ENCODE data around the gene HLA-DQB1. TPM values are rescaled to one million over a fixed set of nuclear protein-coding genes. Genes with fewer than 3 reads are reported as not detected.
"Not testable (repeated sequence)": the region's sequence is repeated elsewhere in the genome, so short reads cannot be mapped to it uniquely, and the experiment has no call there.

The HLA-DQB1 gene
- not detected in 2 replicates for total RNA-seq

DNA sequence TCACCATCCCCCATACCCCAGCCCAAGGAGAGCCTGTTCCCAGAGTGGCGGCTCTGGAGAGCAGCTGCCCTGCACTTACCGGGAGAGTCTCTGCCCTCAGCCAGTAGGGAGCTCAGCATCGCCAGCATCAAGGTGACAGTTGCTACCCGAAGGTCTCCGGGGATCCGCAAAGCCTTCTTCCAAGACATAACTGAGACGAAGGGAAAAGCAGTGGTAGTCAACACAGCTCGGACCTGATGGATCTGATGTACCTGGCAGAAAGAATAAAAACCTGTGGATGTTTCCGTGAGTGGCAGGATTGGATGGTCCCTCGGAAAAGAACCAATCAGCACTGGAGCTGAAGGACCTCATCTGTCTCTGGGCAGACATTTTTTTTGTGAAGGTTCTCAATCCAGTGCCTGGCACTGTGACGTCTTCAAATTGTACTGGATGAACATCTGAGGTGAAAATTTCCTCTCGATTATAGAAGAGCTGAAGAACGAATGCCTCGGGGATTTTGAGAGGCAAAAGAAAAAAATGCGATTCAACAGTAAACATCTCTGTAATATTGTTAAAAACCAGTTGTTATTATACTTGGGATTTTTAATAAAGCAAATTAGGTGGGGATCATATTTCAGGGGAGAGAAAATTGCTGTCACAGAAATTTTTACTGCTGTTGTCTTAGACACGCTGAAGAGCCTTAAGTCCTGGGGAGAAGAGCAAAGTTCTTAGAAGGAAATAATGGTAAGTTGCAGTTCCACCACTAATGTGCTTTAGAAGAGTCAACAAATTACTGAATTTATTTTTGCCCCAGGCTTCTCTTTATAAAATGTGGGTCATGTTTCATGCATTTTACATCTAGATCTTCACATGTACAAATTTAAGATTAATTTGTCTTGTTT, at the start of gene HLA-DQB1:
HLA-DQB1 (minus strand) TSS at position 238 of the 881 bp plus-strand sequence; CDS start at position 188, 50 bp downstream.
- TF ChIP-seq, protein P1, sequence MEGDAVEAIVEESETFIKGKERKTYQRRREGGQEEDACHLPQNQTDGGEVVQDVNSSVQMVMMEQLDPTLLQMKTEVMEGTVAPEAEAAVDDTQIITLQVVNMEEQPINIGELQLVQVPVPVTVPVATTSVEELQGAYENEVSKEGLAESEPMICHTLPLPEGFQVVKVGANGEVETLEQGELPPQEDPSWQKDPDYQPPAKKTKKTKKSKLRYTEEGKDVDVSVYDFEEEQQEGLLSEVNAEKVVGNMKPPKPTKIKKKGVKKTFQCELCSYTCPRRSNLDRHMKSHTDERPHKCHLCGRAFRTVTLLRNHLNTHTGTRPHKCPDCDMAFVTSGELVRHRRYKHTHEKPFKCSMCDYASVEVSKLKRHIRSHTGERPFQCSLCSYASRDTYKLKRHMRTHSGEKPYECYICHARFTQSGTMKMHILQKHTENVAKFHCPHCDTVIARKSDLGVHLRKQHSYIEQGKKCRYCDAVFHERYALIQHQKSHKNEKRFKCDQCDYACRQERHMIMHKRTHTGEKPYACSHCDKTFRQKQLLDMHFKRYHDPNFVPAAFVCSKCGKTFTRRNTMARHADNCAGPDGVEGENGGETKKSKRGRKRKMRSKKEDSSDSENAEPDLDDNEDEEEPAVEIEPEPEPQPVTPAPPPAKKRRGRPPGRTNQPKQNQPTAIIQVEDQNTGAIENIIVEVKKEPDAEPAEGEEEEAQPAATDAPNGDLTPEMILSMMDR (IDR thresholded peaks at IDR 0.05; ENCODE audit: insufficient read depth, low read depth, low read length) = no peak
- H3K4me3 ChIP-seq (ENCODE audit: low read depth, low read length) = no peak within 1 kb of the TSS
- DNase-seq (ENCODE audit: low read depth) = peak; percentile 13

DNA sequence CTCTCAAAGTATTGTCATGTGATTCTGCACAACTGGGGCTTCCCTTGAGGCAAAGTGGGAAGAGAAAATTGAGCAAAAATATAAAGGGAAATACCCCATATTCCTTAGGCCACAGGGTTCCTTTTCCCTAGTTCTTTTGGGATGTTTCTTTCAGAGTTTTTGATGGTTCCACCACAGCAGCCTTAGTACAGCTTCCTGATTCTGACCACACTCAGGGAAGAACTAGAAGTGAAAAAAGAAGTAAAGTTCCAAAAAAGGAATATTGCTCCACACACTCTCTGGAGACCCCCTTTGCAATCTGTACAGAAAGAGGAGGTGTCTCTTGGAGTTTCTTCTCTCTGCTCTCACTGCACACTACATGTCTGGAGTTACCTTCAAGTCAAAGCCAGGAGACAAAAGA, 46.8 kb upstream of the HLA-DQB1 start:
- DNase-seq (ENCODE audit: low read depth) = no peak
- H3K4me3 ChIP-seq (ENCODE audit: low read depth, low read length) = no peak overlapping the region
- TF ChIP-seq, protein P1 (IDR thresholded peaks at IDR 0.05; ENCODE audit: insufficient read depth, low read depth, low read length) = no peak

DNA sequence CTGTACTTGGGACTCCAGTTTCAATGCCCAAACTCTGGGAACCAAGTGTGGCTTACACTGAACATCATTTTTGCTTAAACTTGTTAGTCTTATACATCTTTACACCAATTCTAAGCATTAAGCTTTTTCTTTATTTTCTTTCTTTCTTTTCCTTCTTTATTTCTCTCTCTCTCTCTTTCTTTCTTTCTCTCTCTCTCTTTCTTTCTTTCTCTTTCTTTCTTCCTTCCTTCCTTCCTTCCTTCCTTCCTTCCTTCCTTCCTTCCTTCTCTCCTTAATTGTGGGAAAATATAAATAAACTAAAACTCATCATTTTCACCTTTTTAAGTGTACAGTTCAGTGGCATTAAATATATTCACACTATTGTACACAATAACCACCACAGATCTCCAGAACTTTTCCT, 43.2 kb upstream of the HLA-DQB1 start:
- no peak overlapping the region for H3K4me3 ChIP-seq (ENCODE audit: low read depth, low read length)
- no peak for DNase-seq (ENCODE audit: low read depth)
- TF ChIP-seq, protein P1 (IDR thresholded peaks at IDR 0.05; ENCODE audit: insufficient read depth, low read depth, low read length) = no peak

DNA sequence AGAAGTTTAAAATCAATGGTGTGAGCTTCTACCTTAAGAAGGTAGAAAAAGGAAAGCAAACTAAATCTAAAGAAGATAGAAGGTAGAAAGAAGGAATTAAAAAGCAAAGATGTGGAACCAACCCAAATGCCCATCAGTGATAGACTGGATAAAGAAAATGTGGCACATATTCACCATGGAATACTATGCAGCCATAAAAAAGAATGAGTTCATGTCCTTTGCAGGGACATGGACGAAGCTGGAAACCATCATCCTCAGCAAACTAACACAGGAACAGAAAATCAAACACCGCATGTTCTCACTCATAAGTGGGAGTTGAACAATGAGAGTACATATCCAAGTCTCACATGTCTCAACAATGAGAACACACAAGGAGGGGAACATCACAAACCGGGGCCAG, 38.7 kb upstream of the HLA-DQB1 start:
- not testable (repeated sequence) for DNase-seq (ENCODE audit: low read depth); H3K4me3 ChIP-seq (ENCODE audit: low read depth, low read length)

DNA sequence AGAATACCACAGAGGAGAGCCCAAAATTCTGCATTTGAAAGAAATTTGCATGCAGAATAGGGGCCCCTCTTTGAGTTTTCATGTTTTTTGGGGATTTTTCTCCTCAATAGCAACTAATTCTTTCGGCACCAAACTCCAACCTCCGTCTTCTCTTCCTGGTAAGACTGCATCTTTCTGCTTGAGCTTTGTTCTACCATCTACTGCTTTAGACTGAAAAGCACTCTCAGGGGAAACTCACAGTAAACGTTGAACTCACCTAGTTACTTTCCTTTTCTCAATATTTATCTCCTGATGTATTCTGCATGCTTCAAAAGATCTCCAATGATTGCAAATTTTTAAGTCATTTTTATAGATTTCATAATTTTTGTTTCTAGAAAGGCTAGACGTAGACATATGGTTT, 36.9 kb upstream of the HLA-DQB1 start:
- TF ChIP-seq, protein P1 (IDR thresholded peaks at IDR 0.05; ENCODE audit: insufficient read depth, low read depth, low read length) = no peak
- DNase-seq (ENCODE audit: low read depth) = no peak
- H3K4me3 ChIP-seq (ENCODE audit: low read depth, low read length) = no peak overlapping the region

DNA sequence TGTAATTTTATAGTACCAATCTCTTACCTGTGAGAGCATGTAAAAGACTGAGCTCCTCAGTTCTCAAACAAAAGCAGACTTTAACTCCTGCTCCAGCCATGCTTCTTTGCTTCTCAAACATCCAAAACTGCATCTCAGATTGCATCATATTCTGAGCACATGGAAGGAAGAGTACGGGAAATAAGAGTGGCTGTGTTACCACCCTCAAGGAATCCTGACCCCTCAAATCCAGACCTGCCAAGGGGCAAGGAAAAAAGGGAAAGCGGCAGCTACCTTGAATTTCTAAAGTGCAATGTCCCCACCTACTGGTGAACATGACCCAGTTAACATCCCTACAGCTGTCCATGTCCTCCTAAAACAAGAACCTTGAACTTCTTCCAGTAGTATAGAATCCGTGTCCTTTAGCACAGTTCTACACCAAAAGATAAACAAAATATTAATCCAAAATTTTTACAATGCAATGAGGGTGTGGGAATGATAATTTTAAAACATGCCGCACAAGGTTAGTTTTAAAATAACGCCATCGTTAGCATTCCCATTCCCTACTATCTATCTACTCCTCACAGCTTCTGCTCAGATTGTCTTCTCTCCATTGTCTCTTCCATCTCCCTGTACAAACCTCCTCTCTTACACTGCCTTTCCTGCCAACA, 34.1 kb upstream of the HLA-DQB1 start:
- no peak overlapping the region for H3K4me3 ChIP-seq (ENCODE audit: low read depth, low read length)
- TF ChIP-seq, protein P1 (IDR thresholded peaks at IDR 0.05; ENCODE audit: insufficient read depth, low read depth, low read length) = peak; percentile 81
- DNase-seq (ENCODE audit: low read depth) = peak; percentile 65

DNA sequence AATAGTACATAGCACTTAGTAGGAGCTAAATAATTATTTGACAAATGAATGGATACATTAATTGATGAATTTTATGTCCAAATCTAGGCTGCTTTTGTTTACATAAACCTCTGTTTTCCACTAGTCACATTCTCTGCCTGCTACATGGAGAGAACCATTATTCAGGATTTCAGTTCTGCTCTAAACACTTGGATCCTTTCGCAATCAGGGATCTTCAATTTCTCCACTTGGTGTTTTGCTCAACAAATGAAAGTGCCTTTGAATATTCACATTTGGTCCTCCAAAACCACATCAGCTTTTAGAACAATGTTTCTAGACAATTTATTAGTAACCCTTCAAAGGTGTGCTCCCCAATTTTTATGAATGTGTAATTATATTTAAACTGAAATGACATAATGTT, 30.6 kb upstream of the HLA-DQB1 start:
- H3K4me3 ChIP-seq (ENCODE audit: low read depth, low read length) = no peak overlapping the region
- DNase-seq (ENCODE audit: low read depth) = no peak
- TF ChIP-seq, protein P1 (IDR thresholded peaks at IDR 0.05; ENCODE audit: insufficient read depth, low read depth, low read length) = no peak

Data from fibroblast of villous mesenchyme (primary cell).